Measurements from ENCODE around the gene DST.

Gene DST

GRCh38 chr6:56593801-56594318, 48.8 kb downstream of the DST start:
- H3K23ac ChIP-seq (ENCODE audit: low read length): no peak overlapping the region
- WGBS (ENCODE audit: extremely low coverage, insufficient coverage, insufficient read length): no CpG with 5 or more reads among the region's 5 CpGs
- DNase-seq: peak in 1 of 2 donors; percentile 26
- no peak overlapping the region for H4K91ac ChIP-seq (ENCODE audit: low read depth, low read length)
- no peaks in the 10 kb centered on the region for H3K9me3 ChIP-seq (ENCODE audit: insufficient read depth, low read depth, low read length)
- H3K4me3 ChIP-seq (ENCODE audit: low read depth, low read length): no peak overlapping the region
- H3K79me1 ChIP-seq (ENCODE audit: low read length): no peaks in the 10 kb centered on the region
- no peak overlapping the region for H3K4me2 ChIP-seq (ENCODE audit: low read length)
- no peaks in the 10 kb centered on the region for H3K27me3 ChIP-seq (ENCODE audit: insufficient read depth, low read length)
- no peak overlapping the region for H3K9ac ChIP-seq (ENCODE audit: low read length)
- no peak overlapping the region for H2BK5ac ChIP-seq (ENCODE audit: low read depth, low read length, poor library complexity)
- no peak overlapping the region for H2BK12ac ChIP-seq (ENCODE audit: low read length)
- no peak overlapping the region for H4K8ac ChIP-seq (ENCODE audit: low read depth, low read length)
- no peaks in the 10 kb centered on the region for H3K4me1 ChIP-seq (ENCODE audit: control insufficient read depth in 1 of 2, insufficient read depth in 2 of 2, low read length in 2 of 2)
- no peak overlapping the region for H2AK5ac ChIP-seq (ENCODE audit: low read length)
- H3K79me2 ChIP-seq (ENCODE audit: control insufficient read depth, insufficient read depth, low read length, poor library complexity): no peaks in the 10 kb centered on the region
- no peak overlapping the region for H3K14ac ChIP-seq (ENCODE audit: low read length)
- peaks cover 10 to 17% of the 10 kb centered on the region in 2 experiments for H3K36me3 ChIP-seq (ENCODE audit: control insufficient read depth in 1 of 2, insufficient read depth in 2 of 2, low read length in 2 of 2)
- H2AFZ ChIP-seq (ENCODE audit: insufficient read depth, low read length, poor library complexity): no peak overlapping the region
- no peak overlapping the region for H3K18ac ChIP-seq (ENCODE audit: low read length)
- H2BK120ac ChIP-seq (ENCODE audit: insufficient read depth, low read length, poor library complexity): no peak overlapping the region
- no peak overlapping the region for H3K27ac ChIP-seq (ENCODE audit: low read depth, low read length)
- H4K12ac ChIP-seq (ENCODE audit: low read depth, low read length): no peak overlapping the region
- H3K4ac ChIP-seq (ENCODE audit: low read depth, low read length): no peak overlapping the region

DNA sequence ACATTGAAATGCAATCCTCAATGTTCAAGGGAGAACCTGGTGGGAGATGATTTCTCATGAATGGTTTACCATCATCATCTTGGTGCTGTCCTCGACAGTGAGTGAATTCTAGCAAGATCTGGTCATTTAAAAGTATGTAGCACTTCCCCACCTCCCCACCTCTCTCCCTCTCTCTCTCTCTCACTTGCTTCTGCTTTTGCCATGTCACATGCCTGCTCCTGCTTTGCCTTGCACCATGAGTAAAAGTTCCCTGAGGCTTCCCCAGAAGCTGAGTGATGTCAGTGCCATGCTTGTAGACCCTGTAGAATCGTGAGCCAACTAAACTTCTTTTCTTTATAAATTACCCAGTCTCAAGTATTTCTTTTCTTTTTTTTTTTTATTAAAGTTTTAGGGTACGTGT, 60.5 kb downstream of the DST start:
- Histone ChIP-seq H2AFZ (ENCODE audit: insufficient read depth, low read length, poor library complexity) (no peak overlapping the region), H3K4ac (ENCODE audit: low read depth, low read length) (no peak overlapping the region), H3K4me1 (ENCODE audit: control insufficient read depth in 1 of 2, insufficient read depth in 2 of 2, low read length in 2 of 2) (no peaks in the 10 kb centered on the region), H3K79me2 (ENCODE audit: control insufficient read depth, insufficient read depth, low read length, poor library complexity) (no peaks in the 10 kb centered on the region), H2AK5ac (ENCODE audit: low read length) (no peak overlapping the region), H3K23ac (ENCODE audit: low read length) (no peak overlapping the region), H3K36me3 (ENCODE audit: control insufficient read depth in 1 of 2, insufficient read depth in 2 of 2, low read length in 2 of 2) (no peaks in the 10 kb centered on the region), H3K27me3 (ENCODE audit: insufficient read depth, low read length) (no peaks in the 10 kb centered on the region), H3K14ac (ENCODE audit: low read length) (no peak overlapping the region), H3K9me3 (ENCODE audit: insufficient read depth, low read depth, low read length) (no peaks in the 10 kb centered on the region), H2BK12ac (ENCODE audit: low read length) (no peak overlapping the region), H3K4me2 (ENCODE audit: low read length) (no peak overlapping the region), H4K12ac (ENCODE audit: low read depth, low read length) (no peak overlapping the region), H3K18ac (ENCODE audit: low read length) (no peak overlapping the region), H3K27ac (ENCODE audit: low read depth, low read length) (no peak overlapping the region), H3K4me3 (ENCODE audit: low read depth, low read length) (no peak overlapping the region), H3K79me1 (ENCODE audit: low read length) (no peaks in the 10 kb centered on the region), H4K91ac (ENCODE audit: low read depth, low read length) (no peak overlapping the region), H2BK120ac (ENCODE audit: insufficient read depth, low read length, poor library complexity) (no peak overlapping the region), H3K9ac (ENCODE audit: low read length) (no peak overlapping the region), H4K8ac (ENCODE audit: low read depth, low read length) (no peak overlapping the region), H2BK5ac (ENCODE audit: low read depth, low read length, poor library complexity) (no peak overlapping the region)
- DNase-seq: no peak
- no CpG with 5 or more reads among the region's 3 CpGs for WGBS (ENCODE audit: extremely low coverage, insufficient coverage, insufficient read length)

GRCh38 chr6:56581296-56581925, 61.3 kb downstream of the DST start:
- Histone ChIP-seq H3K14ac (ENCODE audit: low read length) (no peak overlapping the region), H3K9me3 (ENCODE audit: insufficient read depth, low read depth, low read length) (no peaks in the 10 kb centered on the region), H4K91ac (ENCODE audit: low read depth, low read length) (no peak overlapping the region), H3K4me3 (ENCODE audit: low read depth, low read length) (no peak overlapping the region), H4K8ac (ENCODE audit: low read depth, low read length) (no peak overlapping the region), H3K36me3 (ENCODE audit: control insufficient read depth in 1 of 2, insufficient read depth in 2 of 2, low read length in 2 of 2) (no peaks in the 10 kb centered on the region), H3K79me1 (ENCODE audit: low read length) (no peaks in the 10 kb centered on the region), H3K23ac (ENCODE audit: low read length) (no peak overlapping the region), H3K27me3 (ENCODE audit: insufficient read depth, low read length) (no peaks in the 10 kb centered on the region), H3K9ac (ENCODE audit: low read length) (no peak overlapping the region), H3K79me2 (ENCODE audit: control insufficient read depth, insufficient read depth, low read length, poor library complexity) (no peaks in the 10 kb centered on the region), H3K4me1 (ENCODE audit: control insufficient read depth in 1 of 2, insufficient read depth in 2 of 2, low read length in 2 of 2) (no peaks in the 10 kb centered on the region), H2BK12ac (ENCODE audit: low read length) (no peak overlapping the region), H2BK120ac (ENCODE audit: insufficient read depth, low read length, poor library complexity) (no peak overlapping the region), H3K4me2 (ENCODE audit: low read length) (no peak overlapping the region), H2AFZ (ENCODE audit: insufficient read depth, low read length, poor library complexity) (no peak overlapping the region), H3K18ac (ENCODE audit: low read length) (no peak overlapping the region), H4K12ac (ENCODE audit: low read depth, low read length) (no peak overlapping the region), H2AK5ac (ENCODE audit: low read length) (no peak overlapping the region), H2BK5ac (ENCODE audit: low read depth, low read length, poor library complexity) (no peak overlapping the region), H3K27ac (ENCODE audit: low read depth, low read length) (no peak overlapping the region), H3K4ac (ENCODE audit: low read depth, low read length) (no peak overlapping the region)
- no CpG with 5 or more reads among the region's 4 CpGs for whole genome bisulfite sequencing (ENCODE audit: extremely low coverage, insufficient coverage, insufficient read length)
- DNase-seq: no peak

DNA sequence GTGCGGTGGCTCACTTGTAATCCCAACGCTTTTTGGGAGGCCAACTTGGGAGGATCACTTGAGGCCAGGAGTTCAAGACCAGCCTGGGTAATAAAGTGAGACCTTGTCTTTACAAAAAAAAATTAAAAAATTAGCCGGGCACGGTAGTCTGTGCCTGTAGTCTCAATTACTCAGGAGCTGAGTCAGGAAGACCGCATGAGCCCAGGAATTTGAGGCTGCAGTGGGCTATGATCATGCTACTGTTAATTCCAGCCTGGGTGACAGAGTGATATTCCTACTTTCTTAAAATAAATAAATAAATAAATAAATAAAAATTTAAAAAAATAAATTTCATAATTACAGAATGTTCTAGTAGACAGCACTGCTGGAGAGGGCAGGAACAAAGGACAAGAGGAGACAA, 62.4 kb downstream of the DST start:
- no peak for DNase-seq
- Histone ChIP-seq H2BK5ac (ENCODE audit: low read depth, low read length, poor library complexity) (no peak overlapping the region), H3K18ac (ENCODE audit: low read length) (no peak overlapping the region), H3K9me3 (ENCODE audit: insufficient read depth, low read depth, low read length) (no peaks in the 10 kb centered on the region), H3K4me1 (ENCODE audit: control insufficient read depth in 1 of 2, insufficient read depth in 2 of 2, low read length in 2 of 2) (no peaks in the 10 kb centered on the region), H2AFZ (ENCODE audit: insufficient read depth, low read length, poor library complexity) (no peak overlapping the region), H3K23ac (ENCODE audit: low read length) (no peak overlapping the region), H3K79me1 (ENCODE audit: low read length) (no peaks in the 10 kb centered on the region), H3K27ac (ENCODE audit: low read depth, low read length) (no peak overlapping the region), H3K79me2 (ENCODE audit: control insufficient read depth, insufficient read depth, low read length, poor library complexity) (no peaks in the 10 kb centered on the region), H2AK5ac (ENCODE audit: low read length) (no peak overlapping the region), H4K8ac (ENCODE audit: low read depth, low read length) (no peak overlapping the region), H4K12ac (ENCODE audit: low read depth, low read length) (no peak overlapping the region), H2BK12ac (ENCODE audit: low read length) (no peak overlapping the region), H3K4ac (ENCODE audit: low read depth, low read length) (no peak overlapping the region), H3K4me3 (ENCODE audit: low read depth, low read length) (no peak overlapping the region), H3K36me3 (ENCODE audit: control insufficient read depth in 1 of 2, insufficient read depth in 2 of 2, low read length in 2 of 2) (no peaks in the 10 kb centered on the region), H3K14ac (ENCODE audit: low read length) (no peak overlapping the region), H3K9ac (ENCODE audit: low read length) (no peak overlapping the region), H3K4me2 (ENCODE audit: low read length) (no peak overlapping the region), H3K27me3 (ENCODE audit: insufficient read depth, low read length) (no peaks in the 10 kb centered on the region), H4K91ac (ENCODE audit: low read depth, low read length) (no peak overlapping the region), H2BK120ac (ENCODE audit: insufficient read depth, low read length, poor library complexity) (no peak overlapping the region)
- no CpG with 5 or more reads among the region's 5 CpGs for WGBS (ENCODE audit: extremely low coverage, insufficient coverage, insufficient read length)
